Measurements from ENCODE around the gene EPHB2.

DNA sequence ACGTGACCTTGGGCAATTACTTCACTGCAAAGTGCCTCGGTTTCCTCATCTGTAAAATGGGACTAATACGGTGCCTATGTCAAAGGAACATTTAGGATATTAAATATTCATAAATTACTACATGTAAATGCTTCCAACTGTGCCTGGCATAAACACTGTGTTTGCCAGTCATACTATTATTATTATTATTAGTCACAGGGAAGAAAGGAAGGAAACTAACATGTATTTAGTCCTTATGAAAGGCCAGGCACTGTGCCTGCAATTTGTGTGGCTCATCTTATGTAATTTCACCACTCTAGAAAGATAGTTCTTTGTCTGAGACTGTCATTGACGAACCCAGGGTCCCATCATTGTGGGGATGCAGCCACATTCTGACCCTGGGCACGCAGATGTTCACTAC lies 45.0 kb downstream of the EPHB2 start:
- no peak for TF ChIP-seq EZH2phosphoT487 (IDR thresholded peaks at IDR 0.05; ENCODE audit: borderline replicate concordance, low read depth, low read length)
- TF ChIP-seq CTCF (conservative IDR thresholded peaks at IDR 0.05; ENCODE audit: low read length) = no peak
